Aorta (tissue), 5 donors: Measurements from ENCODE around the gene GPR50. TPM values are rescaled to one million over a fixed set of nuclear protein-coding genes. Genes with fewer than 3 reads are reported as not detected.

ENCODE experiments used
- ATAC-seq: fragments of 200-7000 bp; cut with Tn5 transposase; one replicate; pipeline ENCODE4 v1.9.1; 2022; ENCODE audit warnings: moderate library complexity; ENCODE audit not compliant: low FRiP score
- DNase-seq, 2 donors: peaks; one replicate each; pipeline ENCODE4 v3.0.0-alpha.2; 2020
- H3K27ac ChIP-seq, 2 donors: one replicate each; pipeline ENCODE4 v1.5.1; 2013; ENCODE audit warnings: low read length in 2 of 2, mild to moderate bottlenecking in 2 of 2, moderate library complexity in 2 of 2, control low read depth in 1 of 2, inconsistent platforms in 1 of 2, low read depth in 1 of 2
- H3K27me3 ChIP-seq, 2 donors: one replicate each; pipeline ENCODE4 v1.6.1; 2013; ENCODE audit warnings: control low read depth in 1 of 2, low read length in 1 of 2, mild to moderate bottlenecking in 1 of 2, moderate library complexity in 1 of 2; ENCODE audit not compliant: insufficient read depth in 2 of 2, control insufficient read depth in 1 of 2
- H3K36me3 ChIP-seq, 2 donors: one replicate each; pipeline ENCODE4 v1.6.1; 2013; ENCODE audit warnings: control low read depth in 1 of 2, low read length in 1 of 2, mild to moderate bottlenecking in 1 of 2; ENCODE audit not compliant: insufficient read depth in 2 of 2, control insufficient read depth in 1 of 2
- H3K4me1 ChIP-seq, 2 donors: one replicate each; pipeline ENCODE4 v1.6.1; 2013; ENCODE audit warnings: low read length in 2 of 2, control low read depth in 1 of 2, mild to moderate bottlenecking in 1 of 2, moderate library complexity in 1 of 2; ENCODE audit not compliant: insufficient read depth in 2 of 2, control insufficient read depth in 1 of 2
- H3K4me3 ChIP-seq, 2 donors: one replicate each; pipeline ENCODE4 v1.5.1; 2013; ENCODE audit warnings: low read length in 2 of 2, control low read depth in 1 of 2, mild to moderate bottlenecking in 1 of 2
- H3K9me3 ChIP-seq: one replicate; pipeline ENCODE4 v1.6.1; 2013; ENCODE audit warnings: mild to moderate bottlenecking, low read length; ENCODE audit not compliant: control insufficient read depth
- WGBS, 2 donors: extraction: QIAGEN DNeasy Blood & Tissue Kit; methylation state at CpG; one replicate each; pipeline ENCODE4 v1.1.7; 2013; 5-methylcytosine and 5-hydroxymethylcytosine counted together
- intact Hi-C, 2 donors: fragments of 100-400 bp; cut with DNase I; formaldehyde crosslinking; loops; one replicate each; pipeline versions ENCODE4 v1.14.2 to v1.15.0; 2022
- polyA plus RNA-seq, 2 donors: library from polyadenylated mRNA; stranded (reverse); fragments of 200-250 nt; gene quantifications; one replicate each; pipeline ENCODE4 v1.2.3, GENCODE V29; 2013
- total RNA-seq, 2 donors: library from RNA; stranded (reverse); fragmentation: NEBNext Ultra II Directional; extraction: Animal tissue kit (Norgen Biotek cat#: 25700); gene quantifications; one replicate each; pipeline ENCODE4 v1.2.1, GENCODE V29; 2021
- donor health status: healthy with polysubstance abuse.
- donor health status: Bipolar disorder and iron deficiency.
- donor health status: DM: no; HTN: no; CAD: no.
- donor health status: DM: no; HTN: no; CAD: no.
- donor health status: DM: yes; HTN: yes; CAD: no.

Gene GPR50
- total and polyA plus RNA-seq, 4 donors = 0.18 TPM; not detected in 3

GRCh38 chrX:151174581-151175282, 1.7 kb upstream of the GPR50 start:
- H3K9me3 ChIP-seq = no peaks in the 10 kb centered on the region
- H3K36me3 ChIP-seq = no peaks in the 10 kb centered on the region
- no peak overlapping the region for H3K4me3 ChIP-seq
- DNase-seq = peak in 1 of 2 donors; percentile 67
- WGBS, 2 donors = 2 to 27% methylated on average over 37 of the region's 37 CpGs
- intact Hi-C loops = no loop called here
- ATAC-seq = no peak
- no peaks in the 10 kb centered on the region for H3K27me3 ChIP-seq
- H3K27ac ChIP-seq = no peak overlapping the region
- H3K4me1 ChIP-seq = no peaks in the 10 kb centered on the region

GRCh38 chrX:151175283-151176062, 911 bp upstream of the GPR50 start:
- peak in 1 of 2 donors; percentile 66 for DNase-seq
- intact Hi-C loops = no loop called here
- no peak overlapping the region for H3K4me3 ChIP-seq
- H3K27ac ChIP-seq = no peak overlapping the region
- peak; percentile 21 for ATAC-seq
- WGBS, 2 donors = 3 to 35% methylated on average over 54 of the region's 54 CpGs
- no peaks in the 10 kb centered on the region for H3K9me3 ChIP-seq
- no peaks in the 10 kb centered on the region for H3K4me1 ChIP-seq
- no peaks in the 10 kb centered on the region for H3K36me3 ChIP-seq
- no peaks in the 10 kb centered on the region for H3K27me3 ChIP-seq

- H3K27ac ChIP-seq = no peak overlapping the region
- DNase-seq (peak in 1 of 2 donors; percentile 73), ATAC-seq (no peak)
- no peaks in the 10 kb centered on the region for H3K9me3 ChIP-seq
- no peaks in the 10 kb centered on the region for H3K27me3 ChIP-seq
- H3K4me3 ChIP-seq = no peak overlapping the region
- no peaks in the 10 kb centered on the region for H3K4me1 ChIP-seq
- intact Hi-C loops = no loop called here
- 1 to 38% methylated on average over 82 to 96 of the region's 96 CpGs for WGBS, 2 donors
- no peaks in the 10 kb centered on the region for H3K36me3 ChIP-seq
Measured at GRCh38 chrX:151177141-151178027, 1.0 kb downstream of the GPR50 start.

GRCh38 chrX:151178746-151179145, 2.4 kb downstream of the GPR50 start:
- intact Hi-C loops = no loop called here
- no peak for ATAC-seq
- Histone ChIP-seq H3K4me3 (no peak overlapping the region), H3K27ac (no peak overlapping the region), H3K4me1 (no peaks in the 10 kb centered on the region), H3K36me3 (no peaks in the 10 kb centered on the region), H3K9me3 (no peaks in the 10 kb centered on the region), H3K27me3 (no peaks in the 10 kb centered on the region)
- 3 to 23% methylated on average over 18 of the region's 18 CpGs for WGBS, 2 donors
- DNase-seq = no peak

- DNase-seq = peak in 1 of 2 donors; percentile 65
- no peaks in the 10 kb centered on the region for H3K36me3 ChIP-seq
- no peaks in the 10 kb centered on the region for H3K9me3 ChIP-seq
- no peak overlapping the region for H3K27ac ChIP-seq
- intact Hi-C loops = no loop called here
- H3K4me3 ChIP-seq = no peak overlapping the region
- no peaks in the 10 kb centered on the region for H3K4me1 ChIP-seq
- no peak for ATAC-seq
- H3K27me3 ChIP-seq = no peaks in the 10 kb centered on the region
- WGBS, 2 donors = 94 to 95% methylated on average over 18 of the region's 18 CpGs
Measured at GRCh38 chrX:151180400-151180799, 4.0 kb downstream of the GPR50 start.

- intact Hi-C loops = no loop called here
- no peak overlapping the region for H3K4me3 ChIP-seq
- H3K4me1 ChIP-seq = no peaks in the 10 kb centered on the region
- no peaks in the 10 kb centered on the region for H3K27me3 ChIP-seq
- no peaks in the 10 kb centered on the region for H3K36me3 ChIP-seq
- no peaks in the 10 kb centered on the region for H3K9me3 ChIP-seq
- 71 to 84% methylated on average over 7 of the region's 7 CpGs for WGBS, 2 donors
- DNase-seq = peak in 1 of 2 donors; percentile 58
- ATAC-seq = no peak
- H3K27ac ChIP-seq = no peak overlapping the region
Measured at GRCh38 chrX:151181088-151181487, 4.7 kb downstream of the GPR50 start.

- Histone ChIP-seq H3K27ac (no peak overlapping the region), H3K36me3 (no peaks in the 10 kb centered on the region), H3K9me3 (no peaks in the 10 kb centered on the region), H3K4me1 (no peaks in the 10 kb centered on the region), H3K27me3 (no peaks in the 10 kb centered on the region), H3K4me3 (no peak overlapping the region)
- ATAC-seq (no peak), DNase-seq (no peak)
- intact Hi-C loops = no loop called here
- 39 to 53% methylated on average over 6 of the region's 6 CpGs for WGBS, 2 donors
Measured at GRCh38 chrX:151183233-151183753, 6.9 kb downstream of the GPR50 start.

GRCh38 chrX:151183912-151184565, 7.7 kb downstream of the GPR50 start:
- ATAC-seq (no peak), DNase-seq (no peak)
- Histone ChIP-seq H3K4me3 (no peak overlapping the region), H3K27ac (no peak overlapping the region), H3K27me3 (no peaks in the 10 kb centered on the region), H3K36me3 (no peaks in the 10 kb centered on the region), H3K4me1 (no peaks in the 10 kb centered on the region), H3K9me3 (no peaks in the 10 kb centered on the region)
- 7 to 30% methylated on average over 14 of the region's 14 CpGs for WGBS, 2 donors
- intact Hi-C loops = no loop called here
